HG03280 (cell line): ENCODE measurements around the gene FLT3LG.
A peak's percentile ranks its signal among the peaks of the same experiment; 100 is the strongest.
"Not testable (repeated sequence)": the region's sequence is repeated elsewhere in the genome, so short reads cannot be mapped to it uniquely, and the experiment has no call there.

Experiments used
- ATAC-seq: cut with Tn5 transposase; IDR thresholded peaks from one replicate; pipeline ENCODE4 v1.9.1; 2021; ENCODE audit warnings: mild to moderate bottlenecking, moderate library complexity; ENCODE audit not compliant: unreplicated experiment

The FLT3LG gene

GRCh38 chr19:49461130-49461529 lies 12.9 kb upstream of the FLT3LG start:
- not testable (repeated sequence) for ATAC-seq

- no peak for ATAC-seq
Observed at GRCh38 chr19:49461656-49462055, 12.4 kb upstream of the FLT3LG start.

- ATAC-seq = no peak
Observed at GRCh38 chr19:49462492-49462891, 11.5 kb upstream of the FLT3LG start.

GRCh38 chr19:49463960-49464740 lies 9.9 kb upstream of the FLT3LG start:
- ATAC-seq = no peak

- ATAC-seq = no peak
Observed at GRCh38 chr19:49465371-49465770, 8.6 kb upstream of the FLT3LG start.

GRCh38 chr19:49468199-49468598 lies 5.8 kb upstream of the FLT3LG start:
- ATAC-seq = no peak

GRCh38 chr19:49468746-49469447 lies 5.1 kb upstream of the FLT3LG start:
- peak; percentile 57 for ATAC-seq

GRCh38 chr19:49469828-49470614 lies 4.0 kb upstream of the FLT3LG start:
- ATAC-seq = peak; percentile 54

GRCh38 chr19:49470615-49470978 lies 3.4 kb upstream of the FLT3LG start:
- no peak for ATAC-seq

- ATAC-seq = no peak
Observed at GRCh38 chr19:49472936-49473335, 1.1 kb upstream of the FLT3LG start.

GRCh38 chr19:49473501-49473867 lies 531 bp upstream of the FLT3LG start:
- not testable (repeated sequence) for ATAC-seq

GRCh38 chr19:49474542-49474924 lies 518 bp downstream of the FLT3LG start:
- no peak for ATAC-seq

- ATAC-seq = no peak
Observed at GRCh38 chr19:49475191-49475917, 1.3 kb downstream of the FLT3LG start.

- no peak for ATAC-seq
Observed at GRCh38 chr19:49475995-49476880, 2.2 kb downstream of the FLT3LG start.

GRCh38 chr19:49479975-49480628 lies 6.1 kb downstream of the FLT3LG start:
- no peak for ATAC-seq

- ATAC-seq = no peak
Observed at GRCh38 chr19:49481020-49481683, 7.1 kb downstream of the FLT3LG start.

GRCh38 chr19:49486232-49486631 lies 12.2 kb downstream of the FLT3LG start:
- ATAC-seq = no peak

- ATAC-seq = no peak
Observed at GRCh38 chr19:49486710-49487276, 12.8 kb downstream of the FLT3LG start.
